ENCODE results near the gene SLC50A1. TPM values are rescaled to one million over a fixed set of nuclear protein-coding genes. Genes with fewer than 3 reads are reported as not detected.
A peak's percentile ranks its signal among the peaks of the same experiment; 100 is the strongest.

SLC50A1 gene, protein sequence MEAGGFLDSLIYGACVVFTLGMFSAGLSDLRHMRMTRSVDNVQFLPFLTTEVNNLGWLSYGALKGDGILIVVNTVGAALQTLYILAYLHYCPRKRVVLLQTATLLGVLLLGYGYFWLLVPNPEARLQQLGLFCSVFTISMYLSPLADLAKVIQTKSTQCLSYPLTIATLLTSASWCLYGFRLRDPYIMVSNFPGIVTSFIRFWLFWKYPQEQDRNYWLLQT
- total RNA-seq = 20.8 TPM

DNA sequence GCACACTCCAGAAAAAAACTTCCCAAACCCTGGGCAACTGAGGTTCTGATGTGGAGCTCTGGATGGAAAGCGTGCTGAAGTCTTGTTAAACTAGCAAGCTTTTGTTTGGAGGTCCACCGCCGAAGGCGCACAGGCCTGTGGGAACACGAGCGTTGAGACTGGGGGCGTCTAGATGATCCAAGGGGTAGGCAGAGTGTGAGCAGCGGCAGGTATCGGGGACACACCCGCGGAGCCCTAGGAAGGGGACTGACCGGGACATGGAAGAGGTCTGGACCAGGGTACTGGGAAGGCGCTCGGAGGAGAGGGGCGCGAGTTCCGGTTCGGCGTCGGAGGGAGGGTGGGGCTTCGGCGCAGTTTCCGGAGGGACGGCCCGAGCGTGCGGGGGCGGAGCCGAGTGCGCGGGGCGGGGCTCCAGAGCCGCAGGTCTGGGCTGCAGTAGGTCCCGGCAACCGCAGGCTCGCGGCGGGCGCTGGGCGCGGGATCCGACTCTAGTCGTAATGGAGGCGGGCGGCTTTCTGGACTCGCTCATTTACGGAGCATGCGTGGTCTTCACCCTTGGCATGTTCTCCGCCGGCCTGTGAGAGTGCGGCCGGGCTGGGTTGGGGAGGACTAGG is at the start of gene SLC50A1:
SLC50A1 (plus strand) TSS at position 438 of the 614 bp plus-strand sequence; CDS start at position 498, 60 bp downstream.
- DNase-seq (ENCODE audit: low spot score) (peak; percentile 97), ATAC-seq (peak; percentile 95)
- intact Hi-C loops (cut with DNase I) = no loop called here

DNA sequence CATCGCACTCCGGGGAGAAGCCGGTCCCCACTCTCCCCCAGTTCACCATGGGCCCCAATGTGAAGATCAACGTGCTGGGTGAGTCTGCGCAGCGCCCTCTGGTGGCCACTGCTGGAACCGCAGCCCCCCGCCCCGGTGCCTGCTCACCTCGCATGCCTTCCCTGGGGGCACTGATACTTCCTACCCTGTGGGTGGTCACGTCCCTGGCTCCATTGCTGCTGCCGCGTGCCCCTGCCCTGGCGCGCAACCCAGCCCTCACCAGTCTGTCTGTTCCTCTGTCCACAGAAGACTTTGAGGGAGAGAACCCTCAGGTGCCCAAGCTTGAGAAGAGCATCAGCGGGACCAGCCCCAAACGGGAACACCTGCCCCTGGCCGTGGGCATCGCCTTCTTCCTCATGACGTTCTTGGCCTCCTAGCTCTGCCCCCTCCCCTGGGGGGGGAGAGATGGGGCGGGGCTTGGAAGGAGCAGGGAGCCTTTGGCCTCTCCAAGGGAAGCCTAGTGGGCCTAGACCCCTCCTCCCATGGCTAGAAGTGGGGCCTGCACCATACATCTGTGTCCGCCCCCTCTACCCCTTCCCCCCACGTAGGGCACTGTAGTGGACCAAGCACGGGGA is 49.4 kb upstream of the SLC50A1 start:
- no peak for DNase-seq (ENCODE audit: low spot score)
- peak; percentile 38 for ATAC-seq
- intact Hi-C loops (cut with DNase I) = no loop called here

DNA sequence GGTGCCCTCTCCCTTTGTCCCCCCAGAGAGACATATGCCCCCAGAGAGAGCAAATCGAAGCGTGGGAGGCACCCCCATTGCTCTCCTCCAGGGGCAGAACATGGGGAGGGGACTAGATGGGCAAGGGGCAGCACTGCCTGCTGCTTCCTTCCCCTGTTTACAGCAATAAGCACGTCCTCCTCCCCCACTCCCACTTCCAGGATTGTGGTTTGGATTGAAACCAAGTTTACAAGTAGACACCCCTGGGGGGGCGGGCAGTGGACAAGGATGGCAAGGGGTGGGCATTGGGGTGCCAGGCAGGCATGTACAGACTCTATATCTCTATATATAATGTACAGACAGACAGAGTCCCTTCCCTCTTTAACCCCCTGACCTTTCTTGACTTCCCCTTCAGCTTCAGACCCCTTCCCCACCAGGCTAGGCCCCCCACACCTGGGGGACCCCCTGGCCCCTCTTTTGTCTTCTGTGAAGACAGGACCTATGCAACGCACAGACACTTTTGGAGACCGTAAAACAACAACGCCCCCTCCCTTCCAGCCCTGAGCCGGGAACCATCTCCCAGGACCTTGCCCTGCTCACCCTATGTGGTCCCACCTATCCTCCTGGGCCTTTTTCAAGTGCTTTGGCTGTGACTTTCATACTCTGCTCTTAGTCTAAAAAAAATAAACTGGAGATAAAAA is 48.7 kb upstream of the SLC50A1 start:
- intact Hi-C loops (cut with DNase I) = no loop called here
- no peak for DNase-seq (ENCODE audit: low spot score)

DNA sequence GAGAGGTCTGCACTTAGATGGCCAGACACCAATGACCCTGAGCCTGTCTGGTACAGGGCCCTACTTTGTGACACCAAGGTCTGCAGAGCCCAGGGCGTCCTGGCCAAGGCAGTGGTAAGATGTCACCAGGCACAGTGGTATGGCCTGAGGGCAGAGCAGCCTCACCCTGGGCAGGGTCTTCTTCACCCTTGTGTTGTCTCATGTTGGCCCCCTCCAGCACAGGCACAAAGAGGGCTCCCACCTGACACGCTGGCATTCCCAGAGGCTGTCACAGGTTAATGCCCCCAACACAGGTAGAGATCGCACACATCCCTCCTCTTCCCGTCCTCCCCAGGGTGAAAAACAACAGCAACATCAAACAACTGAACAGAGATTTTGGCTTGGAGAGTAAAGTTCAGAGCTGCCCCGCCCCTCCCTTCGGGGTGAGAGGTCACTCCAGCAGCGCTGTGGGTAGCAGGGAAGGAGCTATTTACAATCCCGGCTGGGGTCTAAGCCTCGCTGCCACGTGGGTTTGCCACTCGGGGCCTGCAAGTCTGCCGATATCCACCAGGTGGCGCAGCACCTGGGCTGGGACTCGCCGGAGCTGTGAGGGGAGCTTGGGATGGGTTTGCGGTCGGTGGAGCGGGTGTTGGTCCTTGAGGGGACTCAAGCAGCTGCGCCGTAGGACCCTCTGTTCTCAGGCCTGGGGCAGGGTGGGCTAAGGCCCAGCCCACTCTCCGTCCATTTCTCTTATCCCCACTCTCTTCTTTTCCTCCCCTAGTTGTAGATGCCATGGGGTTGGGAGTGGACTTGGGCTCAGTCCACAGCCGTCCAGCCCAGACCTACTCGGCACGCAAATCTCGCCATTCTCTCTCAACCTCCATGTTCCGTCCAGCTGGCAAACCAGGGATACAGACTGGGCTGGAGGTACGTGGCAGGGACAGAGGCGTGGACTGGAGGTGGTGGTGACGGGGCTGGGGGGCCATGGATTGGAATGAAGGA is 44.3 kb upstream of the SLC50A1 start:
- DNase-seq (ENCODE audit: low spot score) (peak; percentile 89), ATAC-seq (peak; percentile 57)
- intact Hi-C loops (cut with DNase I) = loop anchor here (5.0 kb wide), 1 partner anchor 76 kb away; no protein-coding TSS in a partner anchor

More for the DNA sequence above, 48.7 kb upstream of the SLC50A1 start:
- ATAC-seq = no peak

DNA sequence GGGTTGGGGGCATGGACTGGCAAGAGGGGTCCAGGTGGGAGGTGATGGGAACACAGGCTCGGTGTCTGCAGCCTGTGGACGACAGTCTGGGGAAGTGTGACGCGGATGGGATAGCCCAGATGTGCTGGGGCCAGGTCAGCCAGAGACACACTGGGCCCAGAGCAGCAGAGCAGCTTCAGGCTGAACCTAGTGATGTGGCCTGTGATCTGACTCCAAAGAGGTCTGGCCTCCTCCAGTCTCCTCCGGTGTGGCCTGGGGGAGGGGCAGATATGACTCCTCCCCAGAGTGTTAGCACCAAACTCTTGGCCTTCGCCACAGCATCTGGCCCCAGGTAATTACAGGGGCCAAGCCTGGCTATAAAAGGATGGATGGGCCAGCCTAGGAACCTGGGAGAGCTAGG is 43.5 kb upstream of the SLC50A1 start:
- intact Hi-C loops (cut with DNase I) = loop anchor here (5.0 kb wide), 1 partner anchor 75 kb away; no protein-coding TSS in a partner anchor
- no peak for DNase-seq (ENCODE audit: low spot score)
- ATAC-seq = no peak

DNA sequence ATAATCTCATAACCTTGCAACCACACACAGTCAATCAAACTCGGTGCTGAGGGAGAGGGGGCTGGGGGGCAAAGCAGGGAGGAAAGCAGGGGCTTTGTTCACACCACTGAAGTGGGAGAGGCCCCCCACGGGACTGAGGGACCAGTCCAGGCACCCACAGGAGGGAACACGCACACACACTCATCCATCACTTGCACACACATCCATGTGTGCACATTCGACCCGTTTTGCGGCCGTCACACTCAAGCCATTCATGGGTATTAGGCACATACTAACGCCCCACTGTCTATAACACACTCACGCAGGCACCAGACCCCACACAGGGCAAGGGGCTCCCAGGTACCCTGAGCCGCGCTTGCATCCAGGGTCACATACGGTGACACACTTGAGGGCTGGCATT is 43.0 kb upstream of the SLC50A1 start:
- DNase-seq (ENCODE audit: low spot score) (no peak), ATAC-seq (no peak)
- intact Hi-C loops (cut with DNase I) = loop anchor here (5.0 kb wide), 1 partner anchor 75 kb away; no protein-coding TSS in a partner anchor

DNA sequence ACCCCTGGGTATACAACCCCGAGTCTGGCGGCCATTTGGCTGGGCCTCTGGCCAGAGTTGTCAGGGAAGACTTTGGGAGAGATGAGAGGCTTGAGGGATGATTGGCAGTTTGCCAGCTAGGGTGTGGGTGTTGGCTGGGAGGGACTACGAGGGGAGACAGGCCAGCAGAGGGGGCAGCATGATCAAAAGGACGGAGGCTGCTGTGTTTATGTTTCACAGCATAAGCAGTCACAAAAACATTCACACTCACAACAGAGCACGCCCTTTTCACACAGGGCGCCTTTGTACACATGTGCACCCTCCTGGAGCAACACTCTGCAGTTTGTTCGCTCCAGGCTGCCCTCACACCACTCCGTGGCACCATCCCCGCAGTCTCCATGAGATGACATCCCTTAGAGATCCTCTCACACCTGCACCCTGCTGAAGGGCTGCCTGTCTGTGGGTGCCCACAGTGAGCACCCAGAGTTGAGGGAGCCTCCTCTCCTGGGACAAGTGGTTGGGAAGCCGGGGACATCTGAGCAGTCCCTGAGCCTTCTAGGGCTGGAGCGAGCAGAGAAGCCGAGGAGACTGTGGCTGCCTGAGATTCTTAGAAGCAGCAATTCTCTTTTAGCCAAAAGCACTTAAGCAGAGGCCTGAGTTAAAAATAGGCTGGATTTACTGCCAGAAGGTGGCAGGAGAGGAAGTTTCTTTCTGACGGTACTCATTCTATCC is 41.6 kb upstream of the SLC50A1 start:
- intact Hi-C loops (cut with DNase I) = loop anchor here (5.0 kb wide), 1 partner anchor 73 kb away; no protein-coding TSS in a partner anchor
- ATAC-seq (peak; percentile 70), DNase-seq (ENCODE audit: low spot score) (no peak)

DNA sequence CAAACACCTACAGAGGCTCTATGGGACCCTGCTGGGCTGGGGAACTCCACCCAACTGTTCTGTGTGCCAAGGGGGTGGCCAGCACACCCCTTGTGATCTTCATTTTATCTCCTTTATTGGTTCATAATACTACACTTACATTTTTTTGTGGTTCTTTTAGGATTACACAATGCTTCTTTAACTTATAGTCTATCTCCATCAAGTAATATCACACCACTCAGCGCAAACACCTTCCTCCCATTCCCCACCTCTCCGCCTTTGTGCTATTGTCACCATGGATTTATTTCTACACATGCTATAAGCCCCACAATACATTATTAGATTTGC is 41.1 kb upstream of the SLC50A1 start:
- DNase-seq (ENCODE audit: low spot score) (no peak), ATAC-seq (no peak)
- intact Hi-C loops (cut with DNase I) = loop anchor here (5.0 kb wide), 1 partner anchor 73 kb away; no protein-coding TSS in a partner anchor

DNA sequence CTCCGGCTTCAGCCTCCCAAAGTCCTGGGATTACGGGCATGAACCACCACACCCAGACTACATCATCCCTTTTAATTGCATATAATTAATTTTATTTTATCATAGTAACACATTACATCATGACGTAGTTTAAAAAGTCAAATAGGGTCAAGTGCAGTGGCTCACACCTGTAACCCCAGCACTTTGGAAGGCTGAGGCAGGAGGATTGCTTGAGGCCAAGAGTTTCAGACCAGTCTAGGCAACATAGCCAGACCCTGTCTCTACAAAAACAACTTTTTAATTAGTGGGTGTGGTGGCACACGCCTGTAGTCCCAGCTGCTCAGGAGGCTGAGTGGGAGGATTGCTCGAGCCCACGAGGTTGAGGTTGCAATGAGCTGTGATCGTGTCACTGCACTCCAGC is 36.3 kb upstream of the SLC50A1 start:
- intact Hi-C loops (cut with DNase I) = no loop called here
- no peak for DNase-seq (ENCODE audit: low spot score)
- no peak for ATAC-seq

DNA sequence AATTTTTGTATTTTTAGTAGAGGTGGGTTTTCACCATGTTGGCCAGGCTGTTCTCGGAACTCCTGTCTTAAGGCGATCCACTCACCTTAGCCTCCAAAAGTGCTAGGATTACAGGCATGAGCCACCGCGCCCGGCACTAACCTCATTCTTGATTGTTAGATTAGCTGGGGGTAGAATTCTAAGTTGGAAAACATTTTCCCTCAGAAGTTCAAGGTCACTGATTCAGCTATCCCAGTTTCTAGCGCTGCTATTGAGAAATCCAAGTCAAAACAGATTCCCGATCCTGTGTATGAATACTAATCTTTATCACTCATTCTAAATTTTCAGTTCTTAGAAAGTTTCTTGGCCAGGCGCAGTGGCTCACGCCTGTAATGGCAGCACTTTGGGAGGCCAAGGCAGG is 32.3 kb upstream of the SLC50A1 start:
- ATAC-seq (no peak), DNase-seq (ENCODE audit: low spot score) (no peak)
- intact Hi-C loops (cut with DNase I) = no loop called here

DNA sequence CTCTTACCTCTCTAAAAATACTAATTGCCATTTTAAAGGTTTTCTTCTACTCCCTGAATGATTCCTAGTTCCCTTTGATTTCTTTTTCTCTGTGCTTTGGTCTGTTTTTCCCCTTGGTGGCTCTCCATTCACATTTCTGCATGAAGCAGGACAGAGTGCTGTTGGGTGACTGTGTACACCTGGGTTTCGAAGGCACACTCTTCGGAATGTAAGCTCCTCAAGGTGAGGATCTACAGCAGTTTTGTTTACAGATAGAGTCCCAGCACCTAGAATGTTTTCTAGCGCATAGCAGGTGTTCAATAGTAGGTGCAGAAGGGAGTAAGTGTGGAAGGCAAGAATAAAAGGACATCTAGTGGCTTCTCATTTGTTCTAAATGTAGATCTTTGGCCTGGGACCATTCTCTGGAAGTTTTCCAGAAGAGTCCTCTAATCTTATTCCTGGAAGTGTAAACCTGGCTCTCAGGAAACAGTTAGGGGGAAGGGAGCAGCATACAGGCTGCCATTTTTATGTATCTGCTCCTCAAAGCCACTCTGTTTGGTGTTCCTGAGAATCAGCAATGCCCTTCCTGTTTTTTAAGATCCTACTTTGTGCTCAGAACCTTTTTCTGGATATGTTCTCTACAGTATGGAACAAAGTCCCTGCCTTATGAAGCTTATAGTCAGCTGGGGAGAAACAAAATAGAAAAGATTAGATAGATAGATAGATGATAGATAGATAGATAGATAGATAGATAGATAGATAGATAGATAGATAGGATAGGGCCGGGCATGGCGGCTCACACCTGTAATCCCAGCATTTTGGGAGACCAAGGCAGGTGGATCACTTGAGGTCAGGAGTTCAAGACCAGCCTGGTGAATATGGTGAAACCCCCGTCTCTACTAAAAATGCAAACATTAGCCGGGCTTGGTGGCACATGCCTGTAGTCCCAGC is 30.8 kb upstream of the SLC50A1 start:
- intact Hi-C loops (cut with DNase I) = no loop called here
- no peak for DNase-seq (ENCODE audit: low spot score)
- no peak for ATAC-seq

DNA sequence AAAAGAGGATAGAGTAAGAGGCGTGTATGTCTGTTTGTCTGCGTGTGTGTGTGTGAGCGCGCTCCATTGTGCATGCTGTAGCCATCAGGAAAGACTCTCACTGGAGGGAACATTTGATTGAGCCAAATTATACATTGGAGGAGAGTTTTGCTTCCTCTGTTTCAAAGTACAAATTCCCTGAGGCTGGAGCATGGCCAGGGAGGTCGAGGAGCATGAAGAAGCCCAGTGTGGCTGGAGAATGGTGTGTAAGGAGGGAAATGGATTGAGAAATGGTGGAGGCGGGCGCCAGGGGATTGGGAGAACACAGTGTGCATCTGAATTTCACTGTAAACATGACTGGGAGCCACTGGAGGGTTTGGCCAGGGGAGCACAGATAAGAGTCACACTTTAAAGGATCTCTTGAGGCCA is 30.0 kb upstream of the SLC50A1 start:
- ATAC-seq = peak; percentile 85

DNA sequence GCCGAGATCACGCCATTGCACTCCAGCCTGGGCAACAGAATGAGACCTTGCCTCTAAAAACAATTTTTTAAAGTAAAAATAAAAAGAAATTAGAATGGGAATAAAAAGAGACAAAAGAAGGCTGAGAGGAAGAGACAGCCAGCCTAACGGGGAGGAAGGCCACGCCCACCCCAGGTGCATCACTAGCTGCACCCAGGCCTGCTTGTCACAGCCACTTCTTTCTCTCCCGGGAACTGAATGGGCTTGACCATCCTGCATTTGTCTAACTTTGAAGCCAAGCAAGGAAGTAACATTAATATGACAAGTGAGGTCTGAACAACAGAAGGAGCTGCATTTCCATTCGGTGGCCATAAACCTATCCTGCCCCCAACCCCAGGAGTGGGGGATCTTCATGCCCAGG is 28.8 kb upstream of the SLC50A1 start:
- ATAC-seq (no peak), DNase-seq (ENCODE audit: low spot score) (no peak)
- intact Hi-C loops (cut with DNase I) = no loop called here

More for the DNA sequence above, 30.0 kb upstream of the SLC50A1 start:
- no peak for DNase-seq (ENCODE audit: low spot score)
- intact Hi-C loops (cut with DNase I) = no loop called here

DNA sequence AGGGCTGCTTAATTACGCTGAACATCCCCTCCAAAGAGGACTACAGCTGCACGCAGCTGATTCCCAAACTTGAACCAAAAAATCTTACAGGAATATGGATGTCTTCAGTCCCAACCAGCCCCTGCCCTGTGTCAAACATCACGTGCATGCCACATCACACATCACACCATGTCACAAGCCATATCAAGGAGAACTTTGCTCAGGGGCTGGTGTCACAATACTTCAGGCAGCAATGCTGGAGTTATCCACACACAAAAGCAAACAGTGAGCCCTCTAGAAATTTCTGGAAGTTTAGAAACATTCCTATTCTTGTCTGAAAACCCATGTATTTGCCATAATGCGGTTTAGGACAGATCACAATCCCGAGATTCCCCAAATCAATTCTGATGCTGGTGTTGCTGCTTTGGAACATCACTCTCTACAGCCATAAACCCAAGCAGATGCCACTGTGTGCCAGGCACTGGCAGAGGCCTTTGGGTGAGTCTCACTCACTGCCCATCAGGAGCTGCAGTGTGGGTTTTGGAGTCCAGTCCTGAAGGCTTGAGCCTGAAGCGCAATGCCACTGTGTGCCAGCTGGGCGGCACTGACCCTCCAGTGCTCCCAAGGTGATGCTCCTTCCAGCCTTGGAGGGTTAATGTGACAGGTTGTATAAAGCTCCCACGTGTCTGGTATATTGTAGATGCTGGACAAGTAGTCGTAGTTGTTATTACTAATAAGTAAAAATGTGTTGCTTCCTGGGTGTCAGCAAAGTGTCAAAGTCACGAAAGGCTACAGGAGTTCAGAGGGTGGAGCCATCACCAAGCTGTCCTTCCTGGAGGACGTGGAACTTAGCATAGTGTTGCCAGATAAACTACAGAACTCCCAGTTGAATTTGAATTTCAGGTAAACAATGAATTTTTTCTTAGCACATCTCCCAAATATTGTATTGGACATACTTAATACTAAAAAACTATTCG is 28.1 kb upstream of the SLC50A1 start:
- intact Hi-C loops (cut with DNase I) = no loop called here
- DNase-seq (ENCODE audit: low spot score) (no peak), ATAC-seq (no peak)

DNA sequence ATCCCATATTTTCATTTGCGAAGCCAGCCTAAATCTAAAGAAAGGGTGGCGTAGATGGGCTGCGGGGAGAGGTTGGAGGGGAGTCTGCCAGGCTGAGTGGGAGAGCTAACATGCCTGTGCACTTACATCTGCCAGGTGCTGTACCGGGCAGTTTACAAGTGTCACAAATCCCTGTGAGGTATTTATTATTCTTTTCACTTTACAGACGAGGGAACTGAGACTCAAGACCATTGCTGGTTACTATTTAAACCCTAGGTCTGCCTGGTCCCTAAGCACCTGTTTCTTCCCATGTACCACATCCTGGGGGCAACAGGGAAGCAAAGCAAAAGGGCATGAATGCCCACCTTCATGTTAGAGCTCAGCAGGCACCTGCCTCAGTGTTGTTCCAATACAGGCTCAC is 27.4 kb upstream of the SLC50A1 start:
- no peak for ATAC-seq

DNA sequence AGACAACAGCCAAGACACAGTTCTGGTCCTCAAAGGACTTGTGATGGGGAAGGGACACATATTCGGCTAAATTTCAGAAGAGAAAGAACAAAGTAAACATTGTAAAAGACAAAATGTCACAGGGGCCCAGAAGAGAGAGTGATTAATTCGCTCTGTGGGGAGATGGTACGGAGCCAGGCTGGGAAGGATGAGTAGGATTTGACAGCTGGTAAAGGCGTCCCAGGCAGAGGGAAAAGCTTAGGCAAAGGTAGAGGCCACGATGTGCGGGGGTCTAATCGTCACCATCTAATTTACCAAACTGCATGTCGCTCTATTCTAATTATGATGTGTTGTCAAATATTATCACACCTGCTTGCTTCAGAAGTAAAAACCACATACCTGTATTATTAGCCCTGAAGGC is 25.3 kb upstream of the SLC50A1 start:
- intact Hi-C loops (cut with DNase I) = no loop called here
- ATAC-seq = no peak
- no peak for DNase-seq (ENCODE audit: low spot score)

More for the DNA sequence above, 27.4 kb upstream of the SLC50A1 start:
- intact Hi-C loops (cut with DNase I) = no loop called here
- DNase-seq (ENCODE audit: low spot score) = no peak

Data from sciatic nerve (tissue), 2 donors.